Measurements from ENCODE around the gene SNX22. TPM values are rescaled to one million over a fixed set of nuclear protein-coding genes. Genes with fewer than 3 reads are reported as not detected.

Gene SNX22
- total and polyA plus RNA-seq, 9 of the 15 experiments (the other 6 are each of a cell fraction or from before 2014, with no cell fraction given) = 0.91 to 3.0 (median 2.0) TPM

DNA sequence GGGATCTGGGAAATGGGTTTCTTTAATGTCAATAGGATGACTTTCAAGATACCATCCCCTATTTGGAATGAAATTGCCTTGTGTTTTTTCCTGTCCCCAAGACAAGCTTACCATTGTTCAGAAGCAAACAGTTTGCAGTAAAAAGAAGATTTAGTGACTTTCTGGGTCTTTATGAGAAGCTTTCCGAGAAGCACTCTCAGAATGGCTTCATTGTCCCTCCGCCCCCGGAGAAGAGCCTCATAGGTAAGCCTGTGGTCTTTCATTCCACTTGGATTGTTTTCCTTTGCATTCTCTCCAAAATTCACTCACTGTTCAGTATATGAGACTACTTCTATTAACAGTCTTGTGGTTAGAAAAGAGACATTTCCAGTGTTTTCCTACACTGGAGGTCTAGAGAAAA lies 25.6 kb upstream of the SNX22 start (continued):
- TF ChIP-seq ZNF764 (CRISPR knock-in tag; IDR thresholded peaks at IDR 0.05; ENCODE audit: low read depth) = no peak

- ATAC-seq = no peak
- Histone ChIP-seq H3K9ac (ENCODE audit: insufficient read depth in 1 of 2, low read depth in 2 of 2, low read length in 2 of 2) (no peak overlapping the region), H3K4me3 (no peak overlapping the region), H3K79me2 (ENCODE audit: control insufficient read depth, insufficient read depth, low read length) (no peaks in the 10 kb centered on the region), H2AFZ (ENCODE audit: low read depth, low read length) (no peak overlapping the region), H3K9me3 (replicated peaks; ENCODE audit: control insufficient read depth, insufficient read depth, low read depth, low read length) (no peaks in the 10 kb centered on the region), H3K27me3 (ENCODE audit: control insufficient read depth in 2 of 2, insufficient read depth in 2 of 2, low read length in 2 of 2) (no peaks in the 10 kb centered on the region), H3K9me1 (ENCODE audit: control insufficient read depth, insufficient read depth, low read length) (no peaks in the 10 kb centered on the region), H3K36me3 (ENCODE audit: control insufficient read depth, insufficient read depth, low read length) (peaks cover 85% of the 10 kb centered on the region), H3K4me1 (replicated peaks in 1 of 2; ENCODE audit: control insufficient read depth in 2 of 2, insufficient read depth in 2 of 2, low read length in 2 of 2) (no peaks in the 10 kb centered on the region), H4K20me1 (replicated peaks; ENCODE audit: control insufficient read depth, insufficient read depth, low read length) (no peaks in the 10 kb centered on the region), H3K4me2 (ENCODE audit: insufficient read depth, low read length) (no peak overlapping the region), H3K27ac (ENCODE audit: extremely low read depth, low read depth, low read length) (no peak overlapping the region)
- DNase-seq (ENCODE audit: extremely low read depth in 1 of 4, low spot score in 3 of 4) = no peak
- intact Hi-C loops (cut with micrococcal nuclease) (no loop called here), in situ Hi-C loops (cut with MboI) (no loop called here)
- ChIA-PET CTCF (ENCODE audit: low intra/inter-chr PET ratio) (no interaction called here), POLR2A (interaction anchor here (0.8 kb wide), 1 partner anchor 268 kb away, joined by 3 read pairs; no protein-coding TSS in a partner anchor)
- no TSS peak for BruUV-seq (replicated peaks)
- 75% methylated on average over 6 of the region's 6 CpGs for WGBS (ENCODE audit: insufficient coverage, low coverage, missing lambda C conversion rate)
- FAIRE-seq = no peak
- no peak for TF ChIP-seq POLR2A (conservative IDR thresholded peaks at IDR 0.05)
- no peak for TF ChIP-seq NRF1 (conservative IDR thresholded peaks at IDR 0.05 in 1 of 2, IDR thresholded peaks at IDR 0.05 in 1 of 2)
- TF ChIP-seq, protein P1, sequence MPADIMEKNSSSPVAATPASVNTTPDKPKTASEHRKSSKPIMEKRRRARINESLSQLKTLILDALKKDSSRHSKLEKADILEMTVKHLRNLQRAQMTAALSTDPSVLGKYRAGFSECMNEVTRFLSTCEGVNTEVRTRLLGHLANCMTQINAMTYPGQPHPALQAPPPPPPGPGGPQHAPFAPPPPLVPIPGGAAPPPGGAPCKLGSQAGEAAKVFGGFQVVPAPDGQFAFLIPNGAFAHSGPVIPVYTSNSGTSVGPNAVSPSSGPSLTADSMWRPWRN (IDR thresholded peaks at IDR 0.05; ENCODE audit: low read depth) = no peak
- no peak for TF ChIP-seq CBFA2T3 (IDR thresholded peaks at IDR 0.05)
- no peak for TF ChIP-seq RFX7 (CRISPR knock-in tag; IDR thresholded peaks at IDR 0.05)
- TF ChIP-seq ZFX (CRISPR knock-in tag; IDR thresholded peaks at IDR 0.05) = no peak
- TF ChIP-seq, protein P2, sequence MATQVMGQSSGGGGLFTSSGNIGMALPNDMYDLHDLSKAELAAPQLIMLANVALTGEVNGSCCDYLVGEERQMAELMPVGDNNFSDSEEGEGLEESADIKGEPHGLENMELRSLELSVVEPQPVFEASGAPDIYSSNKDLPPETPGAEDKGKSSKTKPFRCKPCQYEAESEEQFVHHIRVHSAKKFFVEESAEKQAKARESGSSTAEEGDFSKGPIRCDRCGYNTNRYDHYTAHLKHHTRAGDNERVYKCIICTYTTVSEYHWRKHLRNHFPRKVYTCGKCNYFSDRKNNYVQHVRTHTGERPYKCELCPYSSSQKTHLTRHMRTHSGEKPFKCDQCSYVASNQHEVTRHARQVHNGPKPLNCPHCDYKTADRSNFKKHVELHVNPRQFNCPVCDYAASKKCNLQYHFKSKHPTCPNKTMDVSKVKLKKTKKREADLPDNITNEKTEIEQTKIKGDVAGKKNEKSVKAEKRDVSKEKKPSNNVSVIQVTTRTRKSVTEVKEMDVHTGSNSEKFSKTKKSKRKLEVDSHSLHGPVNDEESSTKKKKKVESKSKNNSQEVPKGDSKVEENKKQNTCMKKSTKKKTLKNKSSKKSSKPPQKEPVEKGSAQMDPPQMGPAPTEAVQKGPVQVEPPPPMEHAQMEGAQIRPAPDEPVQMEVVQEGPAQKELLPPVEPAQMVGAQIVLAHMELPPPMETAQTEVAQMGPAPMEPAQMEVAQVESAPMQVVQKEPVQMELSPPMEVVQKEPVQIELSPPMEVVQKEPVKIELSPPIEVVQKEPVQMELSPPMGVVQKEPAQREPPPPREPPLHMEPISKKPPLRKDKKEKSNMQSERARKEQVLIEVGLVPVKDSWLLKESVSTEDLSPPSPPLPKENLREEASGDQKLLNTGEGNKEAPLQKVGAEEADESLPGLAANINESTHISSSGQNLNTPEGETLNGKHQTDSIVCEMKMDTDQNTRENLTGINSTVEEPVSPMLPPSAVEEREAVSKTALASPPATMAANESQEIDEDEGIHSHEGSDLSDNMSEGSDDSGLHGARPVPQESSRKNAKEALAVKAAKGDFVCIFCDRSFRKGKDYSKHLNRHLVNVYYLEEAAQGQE (IDR thresholded peaks at IDR 0.05; ENCODE audit: borderline replicate concordance) = no peak
- TF ChIP-seq, protein P2 (CRISPR knock-in tag; IDR thresholded peaks at IDR 0.05; ENCODE audit: low read depth) = no peak
- no peak for TF ChIP-seq ZNF584 (CRISPR knock-in tag; IDR thresholded peaks at IDR 0.05; ENCODE audit: low read depth)
- TF ChIP-seq, protein P3, sequence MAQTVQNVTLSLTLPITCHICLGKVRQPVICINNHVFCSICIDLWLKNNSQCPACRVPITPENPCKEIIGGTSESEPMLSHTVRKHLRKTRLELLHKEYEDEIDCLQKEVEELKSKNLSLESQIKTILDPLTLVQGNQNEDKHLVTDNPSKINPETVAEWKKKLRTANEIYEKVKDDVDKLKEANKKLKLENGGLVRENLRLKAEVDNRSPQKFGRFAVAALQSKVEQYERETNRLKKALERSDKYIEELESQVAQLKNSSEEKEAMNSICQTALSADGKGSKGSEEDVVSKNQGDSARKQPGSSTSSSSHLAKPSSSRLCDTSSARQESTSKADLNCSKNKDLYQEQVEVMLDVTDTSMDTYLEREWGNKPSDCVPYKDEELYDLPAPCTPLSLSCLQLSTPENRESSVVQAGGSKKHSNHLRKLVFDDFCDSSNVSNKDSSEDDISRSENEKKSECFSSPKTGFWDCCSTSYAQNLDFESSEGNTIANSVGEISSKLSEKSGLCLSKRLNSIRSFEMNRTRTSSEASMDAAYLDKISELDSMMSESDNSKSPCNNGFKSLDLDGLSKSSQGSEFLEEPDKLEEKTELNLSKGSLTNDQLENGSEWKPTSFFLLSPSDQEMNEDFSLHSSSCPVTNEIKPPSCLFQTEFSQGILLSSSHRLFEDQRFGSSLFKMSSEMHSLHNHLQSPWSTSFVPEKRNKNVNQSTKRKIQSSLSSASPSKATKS (CRISPR knock-in tag; IDR thresholded peaks at IDR 0.05) = no peak
Observed at GRCh38 chr15:64127521-64128270, 23.8 kb upstream of the SNX22 start.

Data from K562 (cell line).